DOHH2 (cell line): ENCODE measurements around the gene C1QTNF1.

Experiments used
- H3F3A ChIP-seq: fragments of 200-600 bp; sonication (generic), shearing (Covaris generic); 2 replicates; pipeline ENCODE4 v1.6.0; 2016; ENCODE audit warnings: antibody characterized with exemption, mild to moderate bottlenecking; ENCODE audit not compliant: control insufficient read depth, insufficient read depth
- H3K27ac ChIP-seq: fragments of 200-600 bp; sonication (generic); 2 replicates; pipeline ENCODE4 v1.5.1; 2014; ENCODE audit warnings: low read depth, mild to moderate bottlenecking, low read length, moderate library complexity
- H3K27me3 ChIP-seq: fragments of 200-600 bp; sonication (generic); 2 replicates; pipeline ENCODE4 v1.6.1; 2014; ENCODE audit warnings: mild to moderate bottlenecking, low read length, mixed read lengths; ENCODE audit not compliant: control insufficient read depth
- H3K36me3 ChIP-seq: fragments of 200-600 bp; sonication (generic); 2 replicates; pipeline ENCODE4 v1.6.1; 2014; ENCODE audit warnings: mild to moderate bottlenecking, low read length, moderate library complexity, mixed read lengths; ENCODE audit not compliant: control insufficient read depth
- H3K4me1 ChIP-seq: fragments of 200-600 bp; sonication (generic); 2 replicates; pipeline ENCODE4 v1.6.1; 2014; ENCODE audit warnings: mild to moderate bottlenecking, low read length, mixed read lengths; ENCODE audit not compliant: control insufficient read depth
- H3K4me2 ChIP-seq: fragments of 200-600 bp; sonication (generic); 2 replicates; pipeline ENCODE4 v1.6.0; 2014; ENCODE audit warnings: mild to moderate bottlenecking, low read length, moderate library complexity
- H3K4me3 ChIP-seq: fragments of 200-600 bp; sonication (generic); 2 replicates; pipeline ENCODE4 v1.5.1; 2014; ENCODE audit warnings: mild to moderate bottlenecking, low read length, mixed read lengths
- H3K79me2 ChIP-seq: fragments of 200-600 bp; sonication (generic); 2 replicates; pipeline ENCODE4 v1.6.1; 2014; ENCODE audit warnings: mild to moderate bottlenecking, low read length, mixed read lengths; ENCODE audit not compliant: control insufficient read depth
- H3K9me2 ChIP-seq: fragments of 200-600 bp; sonication (generic); replicated peaks from 2 replicates; pipeline ENCODE4 v1.6.1; 2014; ENCODE audit warnings: mild to moderate bottlenecking, low read length, mixed read lengths; ENCODE audit not compliant: control insufficient read depth
- H3K9me3 ChIP-seq: fragments of 200-600 bp; sonication (generic); 2 replicates; pipeline ENCODE4 v1.6.1; 2014; ENCODE audit warnings: antibody characterized with exemption, low read length, mixed read lengths; ENCODE audit not compliant: control insufficient read depth, insufficient read depth
- H4K20me1 ChIP-seq: fragments of 200-600 bp; sonication (generic); 2 replicates; pipeline ENCODE4 v1.6.0; 2014; ENCODE audit warnings: low read depth, mild to moderate bottlenecking, antibody characterized with exemption, low read length, moderate library complexity; ENCODE audit not compliant: control insufficient read depth, insufficient read depth
- EZH2phosphoT487 ChIP-seq: fragments of 200-600 bp; sonication (generic); IDR thresholded peaks from 2 replicates; pipeline ENCODE4 v1.6.1; 2017; ENCODE audit warnings: borderline replicate concordance, mild to moderate bottlenecking, antibody characterized with exemption, low read length, moderate library complexity, mixed read lengths
- TF ChIP-seq, protein P1 (sequence below): fragments of 200-600 bp; sonication (generic); IDR thresholded peaks from one replicate; pipeline ENCODE4 v1.5.1; 2014; ENCODE audit warnings: antibody characterized with exemption, mild to moderate bottlenecking, low read depth, low read length; ENCODE audit not compliant: poor library complexity, severe bottlenecking

Gene C1QTNF1

GRCh38 chr17:79083191-79083971, 59.4 kb downstream of the C1QTNF1 start:
- H4K20me1 ChIP-seq, result no peaks in the 10 kb centered on the region
- H3K36me3 ChIP-seq, result no peaks in the 10 kb centered on the region
- H3K4me3 ChIP-seq, result no peak overlapping the region
- H3K27me3 ChIP-seq, result no peaks in the 10 kb centered on the region
- no peak overlapping the region for H3K27ac ChIP-seq
- H3K9me2 ChIP-seq, result no peaks in the 10 kb centered on the region
- H3F3A ChIP-seq, result no peaks in the 10 kb centered on the region
- no peaks in the 10 kb centered on the region for H3K4me1 ChIP-seq
- no peaks in the 10 kb centered on the region for H3K9me3 ChIP-seq
- H3K79me2 ChIP-seq, result no peaks in the 10 kb centered on the region
- TF ChIP-seq EZH2phosphoT487, result no peak
- TF ChIP-seq, protein P1, sequence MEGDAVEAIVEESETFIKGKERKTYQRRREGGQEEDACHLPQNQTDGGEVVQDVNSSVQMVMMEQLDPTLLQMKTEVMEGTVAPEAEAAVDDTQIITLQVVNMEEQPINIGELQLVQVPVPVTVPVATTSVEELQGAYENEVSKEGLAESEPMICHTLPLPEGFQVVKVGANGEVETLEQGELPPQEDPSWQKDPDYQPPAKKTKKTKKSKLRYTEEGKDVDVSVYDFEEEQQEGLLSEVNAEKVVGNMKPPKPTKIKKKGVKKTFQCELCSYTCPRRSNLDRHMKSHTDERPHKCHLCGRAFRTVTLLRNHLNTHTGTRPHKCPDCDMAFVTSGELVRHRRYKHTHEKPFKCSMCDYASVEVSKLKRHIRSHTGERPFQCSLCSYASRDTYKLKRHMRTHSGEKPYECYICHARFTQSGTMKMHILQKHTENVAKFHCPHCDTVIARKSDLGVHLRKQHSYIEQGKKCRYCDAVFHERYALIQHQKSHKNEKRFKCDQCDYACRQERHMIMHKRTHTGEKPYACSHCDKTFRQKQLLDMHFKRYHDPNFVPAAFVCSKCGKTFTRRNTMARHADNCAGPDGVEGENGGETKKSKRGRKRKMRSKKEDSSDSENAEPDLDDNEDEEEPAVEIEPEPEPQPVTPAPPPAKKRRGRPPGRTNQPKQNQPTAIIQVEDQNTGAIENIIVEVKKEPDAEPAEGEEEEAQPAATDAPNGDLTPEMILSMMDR, result no peak
- H3K4me2 ChIP-seq, result no peak overlapping the region

- Histone ChIP-seq H3K4me2 (no peak overlapping the region), H3K36me3 (no peaks in the 10 kb centered on the region), H3K27ac (no peak overlapping the region), H3K79me2 (no peaks in the 10 kb centered on the region), H3F3A (no peaks in the 10 kb centered on the region), H4K20me1 (no peaks in the 10 kb centered on the region), H3K9me2 (no peaks in the 10 kb centered on the region), H3K27me3 (no peaks in the 10 kb centered on the region), H3K9me3 (no peaks in the 10 kb centered on the region), H3K4me1 (no peaks in the 10 kb centered on the region), H3K4me3 (no peak overlapping the region)
- TF ChIP-seq, protein P1, result no peak
- TF ChIP-seq EZH2phosphoT487, result no peak
Observed at GRCh38 chr17:79084291-79085153, 60.6 kb downstream of the C1QTNF1 start.

DNA sequence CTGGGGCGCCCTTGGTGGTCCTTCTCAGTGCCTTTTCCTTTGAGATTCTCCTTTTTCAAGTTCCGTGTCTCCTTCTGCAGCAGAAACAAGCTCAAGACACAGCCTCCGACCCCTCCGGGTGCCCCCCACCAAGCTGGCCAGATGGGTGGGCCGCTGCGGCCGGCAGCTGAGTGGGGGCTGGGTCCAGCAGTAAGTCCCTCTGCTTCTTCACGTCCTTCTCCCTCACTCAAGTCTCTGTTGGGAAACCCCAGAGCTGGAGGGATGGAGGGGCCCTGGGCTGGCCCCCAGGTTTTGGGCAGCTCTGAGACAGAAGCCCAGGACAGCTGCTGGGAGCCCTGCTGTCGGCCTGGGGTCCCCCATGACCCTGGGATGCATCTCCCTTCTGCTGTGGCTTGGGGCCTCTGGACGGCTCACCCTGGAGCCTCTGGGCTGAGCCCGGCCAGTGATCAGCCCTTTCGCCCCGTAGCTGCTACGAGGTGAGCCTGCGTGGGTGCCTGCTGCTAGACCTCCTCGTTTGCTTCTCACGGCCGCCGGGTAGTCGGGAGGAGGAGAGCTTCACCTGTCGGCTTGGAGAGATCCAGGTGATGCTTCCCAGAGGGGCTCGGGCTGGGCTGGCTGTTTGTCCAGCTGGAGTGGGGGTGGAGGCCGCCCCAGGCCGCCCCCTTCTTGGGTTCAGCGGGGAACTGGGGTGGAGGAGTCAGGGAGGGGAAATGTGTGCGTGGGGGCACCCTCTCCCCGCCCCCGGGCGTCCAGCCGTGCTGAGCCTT, 61.4 kb downstream of the C1QTNF1 start:
- no peaks in the 10 kb centered on the region for H3K36me3 ChIP-seq

More for the DNA sequence above, 61.4 kb downstream of the C1QTNF1 start:
- Histone ChIP-seq H3K4me1 (no peaks in the 10 kb centered on the region), H3K4me2 (no peak overlapping the region), H3K4me3 (no peak overlapping the region), H3K27me3 (no peaks in the 10 kb centered on the region), H3K79me2 (no peaks in the 10 kb centered on the region), H3K9me3 (no peaks in the 10 kb centered on the region), H3K27ac (no peak overlapping the region), H4K20me1 (no peaks in the 10 kb centered on the region), H3F3A (no peaks in the 10 kb centered on the region), H3K9me2 (no peaks in the 10 kb centered on the region)
- no peak for TF ChIP-seq EZH2phosphoT487
- TF ChIP-seq, protein P1, result no peak
